SK-N-SH treated with all-trans-retinoic acid at 6 μM for 48 hours (cell line): ENCODE measurements around the gene SLC39A1.

Experiments used
- ATAC-seq: fragments of 200-7000 bp; cut with Tn5 transposase; 3 replicates; pipeline ENCODE4 v1.9.1; 2020; ENCODE audit warnings: mild to moderate bottlenecking, moderate library complexity
- BACH2 ChIP-seq: fragments of 250-450 bp; sonication (Bioruptor Pico); IDR thresholded peaks from 2 replicates; pipeline ENCODE4 v1.9.0; 2021; ENCODE audit warnings: mild to moderate bottlenecking, borderline replicate concordance
- CSDC2 ChIP-seq: fragments of 250-450 bp; sonication (Bioruptor Pico); IDR thresholded peaks from 2 replicates; pipeline ENCODE4 v1.5.0; 2020; ENCODE audit warnings: mild to moderate bottlenecking, moderate library complexity
- ESRRG ChIP-seq: fragments of 250-450 bp; sonication (Bioruptor Pico); IDR thresholded peaks from 2 replicates; pipeline ENCODE4 v1.6.1; 2021; ENCODE audit warnings: mild to moderate bottlenecking
- GLIS3 ChIP-seq: fragments of 250-450 bp; sonication (Bioruptor Pico); IDR thresholded peaks from 2 replicates; pipeline ENCODE4 v1.5.0; 2020; ENCODE audit warnings: mild to moderate bottlenecking, moderate library complexity
- ISL1 ChIP-seq: fragments of 250-450 bp; sonication (Bioruptor Pico); IDR thresholded peaks from 2 replicates; pipeline ENCODE4 v2.1.2; 2022; ENCODE audit warnings: mild to moderate bottlenecking, moderate library complexity
- OSR1 ChIP-seq: fragments of 250-450 bp; sonication (Bioruptor Pico); IDR thresholded peaks from 2 replicates; pipeline ENCODE4 v1.8.0; 2022; ENCODE audit warnings: moderate library complexity, mild to moderate bottlenecking, inconsistent platforms
- PPARA ChIP-seq: fragments of 250-450 bp; sonication (Bioruptor Pico); IDR thresholded peaks from 2 replicates; pipeline ENCODE4 v1.5.0; 2020; ENCODE audit warnings: mild to moderate bottlenecking, borderline replicate concordance
- RARB ChIP-seq: fragments of 250-450 bp; sonication (Bioruptor Pico); IDR thresholded peaks from 2 replicates; pipeline ENCODE4 v1.8.0; 2021; ENCODE audit warnings: mild to moderate bottlenecking, moderate library complexity
- SNAI2 ChIP-seq: fragments of 250-450 bp; sonication (Bioruptor Pico); IDR thresholded peaks from 2 replicates; pipeline ENCODE4 v1.5.0; 2020; ENCODE audit warnings: mild to moderate bottlenecking, moderate library complexity
- TCF4 ChIP-seq: fragments of 250-450 bp; sonication (Bioruptor Pico); IDR thresholded peaks from 2 replicates; pipeline ENCODE4 v1.8.0; 2021; ENCODE audit warnings: mild to moderate bottlenecking, moderate library complexity, borderline replicate concordance
- TOX ChIP-seq: fragments of 250-450 bp; sonication (Bioruptor Pico); IDR thresholded peaks from 2 replicates; pipeline ENCODE4 v1.8.0; 2021; ENCODE audit warnings: mild to moderate bottlenecking, moderate library complexity, borderline replicate concordance
- ZC3H10 ChIP-seq: fragments of 250-450 bp; sonication (Bioruptor Pico); IDR thresholded peaks from 2 replicates; pipeline ENCODE4 v1.5.1; 2021; ENCODE audit warnings: mild to moderate bottlenecking, moderate library complexity
- ZFP3 ChIP-seq: fragments of 250-450 bp; sonication (Bioruptor Pico); IDR thresholded peaks from 2 replicates; pipeline ENCODE4 v1.5.0; 2020; ENCODE audit warnings: mild to moderate bottlenecking, moderate library complexity
- ZFP30 ChIP-seq: fragments of 450-650 bp; formaldehyde crosslinking; IDR thresholded peaks from 2 replicates; pipeline ENCODE4 v1.5.0; 2022; ENCODE audit warnings: mild to moderate bottlenecking, moderate library complexity
- ZNF565 ChIP-seq: fragments of 450-650 bp; formaldehyde crosslinking; conservative IDR thresholded peaks from 2 replicates; pipeline ENCODE4 v1.5.0; 2020; ENCODE audit warnings: low read depth, mild to moderate bottlenecking, moderate library complexity
- ZNF70 ChIP-seq: fragments of 450-650 bp; formaldehyde crosslinking; IDR thresholded peaks from 2 replicates; pipeline ENCODE4 v1.5.0; 2020; ENCODE audit warnings: mild to moderate bottlenecking, moderate library complexity
- ZNF8 ChIP-seq: fragments of 450-650 bp; formaldehyde crosslinking; IDR thresholded peaks from 2 replicates; pipeline ENCODE4 v1.5.0; 2020; ENCODE audit warnings: mild to moderate bottlenecking, moderate library complexity
- TF ChIP-seq, protein P1 (sequence below): fragments of 250-450 bp; sonication (Bioruptor Pico); IDR thresholded peaks from 2 replicates; pipeline ENCODE4 v1.5.1; 2020; ENCODE audit warnings: low read depth, mild to moderate bottlenecking, moderate library complexity
- TF ChIP-seq, protein P2 (sequence below): fragments of 250-450 bp; sonication (Bioruptor Pico); IDR thresholded peaks from 2 replicates; pipeline ENCODE4 v1.5.1; 2021; ENCODE audit warnings: mild to moderate bottlenecking, moderate library complexity
- TF ChIP-seq, protein P3 (sequence below): fragments of 250-450 bp; sonication (Bioruptor Pico); IDR thresholded peaks from 2 replicates; pipeline ENCODE4 v1.5.0; 2020; ENCODE audit warnings: mild to moderate bottlenecking, moderate library complexity
- TF ChIP-seq, protein P4 (sequence below): fragments of 250-450 bp; sonication (Bioruptor Pico); IDR thresholded peaks from 2 replicates; pipeline ENCODE4 v1.8.0; 2020; ENCODE audit warnings: mild to moderate bottlenecking, moderate library complexity, borderline replicate concordance
- TF ChIP-seq, protein P5 (sequence below): fragments of 250-450 bp; sonication (Bioruptor Pico); IDR thresholded peaks from 2 replicates; pipeline ENCODE4 v1.8.0; 2021; ENCODE audit warnings: low read depth, mild to moderate bottlenecking, moderate library complexity, borderline replicate concordance

Gene SLC39A1

DNA sequence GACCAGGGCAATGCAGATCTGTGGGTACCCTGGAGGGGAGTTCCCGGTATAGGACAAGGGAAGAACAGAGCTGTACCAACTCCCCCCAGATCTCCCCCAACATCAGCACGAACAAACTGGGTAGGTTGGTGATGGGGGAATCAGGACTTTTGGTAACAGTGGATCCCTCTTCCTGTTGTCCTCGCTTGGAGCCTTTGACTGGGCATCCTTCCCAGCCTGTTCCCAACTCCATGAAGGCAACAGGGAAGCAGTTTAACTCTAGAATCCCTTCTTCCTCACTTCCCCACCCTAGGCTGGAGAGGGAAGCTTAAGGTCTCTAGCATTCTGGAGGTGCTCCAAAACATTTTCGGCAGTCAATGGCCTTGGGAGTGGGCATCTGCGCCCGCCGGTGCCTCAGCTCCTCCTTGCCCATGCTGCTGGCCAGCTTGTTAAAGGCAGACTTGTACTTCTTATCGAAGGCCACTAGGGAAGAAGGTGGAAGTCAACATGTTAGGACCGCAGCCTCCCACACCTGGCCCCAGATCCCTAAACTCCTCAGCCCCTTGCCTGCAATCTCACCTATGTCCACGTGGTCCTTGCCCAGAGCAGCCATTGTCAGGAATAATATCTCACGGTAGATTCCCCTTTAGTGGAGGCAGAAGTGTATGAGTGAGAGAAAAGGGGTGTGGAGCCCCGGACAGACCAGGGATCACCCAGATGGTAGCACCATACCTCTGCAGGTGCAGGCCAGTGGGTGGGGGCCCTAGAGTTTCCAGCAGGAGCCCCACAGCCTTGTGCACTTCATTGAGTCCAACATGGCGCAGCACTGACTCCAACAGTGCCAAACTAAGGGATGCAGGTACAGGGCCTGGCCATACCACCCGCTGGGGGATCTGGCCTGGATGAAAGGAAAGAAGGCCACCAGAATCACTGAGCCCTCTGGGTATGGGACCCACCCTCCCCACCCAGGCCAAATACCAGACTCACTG is 33.1 kb downstream of the SLC39A1 start:
- TF ChIP-seq, protein P1, sequence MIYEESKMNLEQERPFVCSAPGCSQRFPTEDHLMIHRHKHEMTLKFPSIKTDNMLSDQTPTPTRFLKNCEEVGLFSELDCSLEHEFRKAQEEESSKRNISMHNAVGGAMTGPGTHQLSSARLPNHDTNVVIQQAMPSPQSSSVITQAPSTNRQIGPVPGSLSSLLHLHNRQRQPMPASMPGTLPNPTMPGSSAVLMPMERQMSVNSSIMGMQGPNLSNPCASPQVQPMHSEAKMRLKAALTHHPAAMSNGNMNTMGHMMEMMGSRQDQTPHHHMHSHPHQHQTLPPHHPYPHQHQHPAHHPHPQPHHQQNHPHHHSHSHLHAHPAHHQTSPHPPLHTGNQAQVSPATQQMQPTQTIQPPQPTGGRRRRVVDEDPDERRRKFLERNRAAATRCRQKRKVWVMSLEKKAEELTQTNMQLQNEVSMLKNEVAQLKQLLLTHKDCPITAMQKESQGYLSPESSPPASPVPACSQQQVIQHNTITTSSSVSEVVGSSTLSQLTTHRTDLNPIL, result no peak
- TF ChIP-seq ZNF70 (CRISPR knock-in tag) (no peak), TCF4 (CRISPR knock-in tag) (no peak), ZFP30 (CRISPR knock-in tag) (no peak), ZC3H10 (no peak), OSR1 (CRISPR knock-in tag) (no peak), RARB (CRISPR knock-in tag) (no peak), SNAI2 (CRISPR knock-in tag) (no peak), TOX (no peak), ESRRG (no peak), ZNF565 (CRISPR knock-in tag) (no peak), BACH2 (no peak), ZNF8 (no peak)
- TF ChIP-seq, protein P2, sequence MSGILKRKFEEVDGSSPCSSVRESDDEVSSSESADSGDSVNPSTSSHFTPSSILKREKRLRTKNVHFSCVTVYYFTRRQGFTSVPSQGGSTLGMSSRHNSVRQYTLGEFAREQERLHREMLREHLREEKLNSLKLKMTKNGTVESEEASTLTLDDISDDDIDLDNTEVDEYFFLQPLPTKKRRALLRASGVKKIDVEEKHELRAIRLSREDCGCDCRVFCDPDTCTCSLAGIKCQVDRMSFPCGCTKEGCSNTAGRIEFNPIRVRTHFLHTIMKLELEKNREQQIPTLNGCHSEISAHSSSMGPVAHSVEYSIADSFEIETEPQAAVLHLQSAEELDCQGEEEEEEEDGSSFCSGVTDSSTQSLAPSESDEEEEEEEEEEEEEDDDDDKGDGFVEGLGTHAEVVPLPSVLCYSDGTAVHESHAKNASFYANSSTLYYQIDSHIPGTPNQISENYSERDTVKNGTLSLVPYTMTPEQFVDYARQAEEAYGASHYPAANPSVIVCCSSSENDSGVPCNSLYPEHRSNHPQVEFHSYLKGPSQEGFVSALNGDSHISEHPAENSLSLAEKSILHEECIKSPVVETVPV (CRISPR knock-in tag), result no peak
- TF ChIP-seq, protein P3, sequence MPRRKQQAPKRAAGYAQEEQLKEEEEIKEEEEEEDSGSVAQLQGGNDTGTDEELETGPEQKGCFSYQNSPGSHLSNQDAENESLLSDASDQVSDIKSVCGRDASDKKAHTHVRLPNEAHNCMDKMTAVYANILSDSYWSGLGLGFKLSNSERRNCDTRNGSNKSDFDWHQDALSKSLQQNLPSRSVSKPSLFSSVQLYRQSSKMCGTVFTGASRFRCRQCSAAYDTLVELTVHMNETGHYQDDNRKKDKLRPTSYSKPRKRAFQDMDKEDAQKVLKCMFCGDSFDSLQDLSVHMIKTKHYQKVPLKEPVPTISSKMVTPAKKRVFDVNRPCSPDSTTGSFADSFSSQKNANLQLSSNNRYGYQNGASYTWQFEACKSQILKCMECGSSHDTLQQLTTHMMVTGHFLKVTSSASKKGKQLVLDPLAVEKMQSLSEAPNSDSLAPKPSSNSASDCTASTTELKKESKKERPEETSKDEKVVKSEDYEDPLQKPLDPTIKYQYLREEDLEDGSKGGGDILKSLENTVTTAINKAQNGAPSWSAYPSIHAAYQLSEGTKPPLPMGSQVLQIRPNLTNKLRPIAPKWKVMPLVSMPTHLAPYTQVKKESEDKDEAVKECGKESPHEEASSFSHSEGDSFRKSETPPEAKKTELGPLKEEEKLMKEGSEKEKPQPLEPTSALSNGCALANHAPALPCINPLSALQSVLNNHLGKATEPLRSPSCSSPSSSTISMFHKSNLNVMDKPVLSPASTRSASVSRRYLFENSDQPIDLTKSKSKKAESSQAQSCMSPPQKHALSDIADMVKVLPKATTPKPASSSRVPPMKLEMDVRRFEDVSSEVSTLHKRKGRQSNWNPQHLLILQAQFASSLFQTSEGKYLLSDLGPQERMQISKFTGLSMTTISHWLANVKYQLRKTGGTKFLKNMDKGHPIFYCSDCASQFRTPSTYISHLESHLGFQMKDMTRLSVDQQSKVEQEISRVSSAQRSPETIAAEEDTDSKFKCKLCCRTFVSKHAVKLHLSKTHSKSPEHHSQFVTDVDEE, result no peak
- ATAC-seq, result peak; percentile 12; the same call in 2 of the 3 replicates

DNA sequence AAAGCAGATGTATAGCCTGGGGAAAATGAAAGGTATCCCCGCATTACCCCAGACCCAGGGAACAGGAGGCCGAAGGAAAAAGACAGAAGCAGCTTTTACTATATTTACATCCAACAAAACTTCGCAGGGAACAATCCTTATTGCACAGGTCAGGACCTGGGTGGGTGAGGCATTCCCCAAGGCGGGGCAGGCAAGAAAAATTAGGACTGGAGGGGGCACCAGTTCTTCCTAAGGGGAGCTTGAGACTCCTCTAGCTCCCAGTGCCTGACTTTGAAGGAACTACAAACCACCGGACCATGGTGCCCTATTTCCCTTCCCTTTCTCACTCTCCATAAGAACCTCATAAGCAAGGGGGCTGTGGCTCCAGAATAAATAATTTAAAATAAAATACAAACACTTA is 33.9 kb downstream of the SLC39A1 start:
- no peak for ATAC-seq
- TF ChIP-seq BACH2, result no peak
- TF ChIP-seq, protein P1, result no peak
- TF ChIP-seq GLIS3 (CRISPR knock-in tag), result no peak
- no peak for TF ChIP-seq ISL1 (CRISPR knock-in tag)
- TF ChIP-seq TOX, result no peak
- TF ChIP-seq, protein P3, result no peak
- TF ChIP-seq, protein P4, sequence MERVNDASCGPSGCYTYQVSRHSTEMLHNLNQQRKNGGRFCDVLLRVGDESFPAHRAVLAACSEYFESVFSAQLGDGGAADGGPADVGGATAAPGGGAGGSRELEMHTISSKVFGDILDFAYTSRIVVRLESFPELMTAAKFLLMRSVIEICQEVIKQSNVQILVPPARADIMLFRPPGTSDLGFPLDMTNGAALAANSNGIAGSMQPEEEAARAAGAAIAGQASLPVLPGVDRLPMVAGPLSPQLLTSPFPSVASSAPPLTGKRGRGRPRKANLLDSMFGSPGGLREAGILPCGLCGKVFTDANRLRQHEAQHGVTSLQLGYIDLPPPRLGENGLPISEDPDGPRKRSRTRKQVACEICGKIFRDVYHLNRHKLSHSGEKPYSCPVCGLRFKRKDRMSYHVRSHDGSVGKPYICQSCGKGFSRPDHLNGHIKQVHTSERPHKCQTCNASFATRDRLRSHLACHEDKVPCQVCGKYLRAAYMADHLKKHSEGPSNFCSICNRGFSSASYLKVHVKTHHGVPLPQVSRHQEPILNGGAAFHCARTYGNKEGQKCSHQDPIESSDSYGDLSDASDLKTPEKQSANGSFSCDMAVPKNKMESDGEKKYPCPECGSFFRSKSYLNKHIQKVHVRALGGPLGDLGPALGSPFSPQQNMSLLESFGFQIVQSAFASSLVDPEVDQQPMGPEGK (CRISPR knock-in tag), result no peak
- no peak for TF ChIP-seq RARB (CRISPR knock-in tag)
- no peak for TF ChIP-seq CSDC2
- TF ChIP-seq ZNF70 (CRISPR knock-in tag), result no peak
- TF ChIP-seq ZFP3 (CRISPR knock-in tag), result no peak
- TF ChIP-seq PPARA (CRISPR knock-in tag), result no peak
- TF ChIP-seq, protein P5, sequence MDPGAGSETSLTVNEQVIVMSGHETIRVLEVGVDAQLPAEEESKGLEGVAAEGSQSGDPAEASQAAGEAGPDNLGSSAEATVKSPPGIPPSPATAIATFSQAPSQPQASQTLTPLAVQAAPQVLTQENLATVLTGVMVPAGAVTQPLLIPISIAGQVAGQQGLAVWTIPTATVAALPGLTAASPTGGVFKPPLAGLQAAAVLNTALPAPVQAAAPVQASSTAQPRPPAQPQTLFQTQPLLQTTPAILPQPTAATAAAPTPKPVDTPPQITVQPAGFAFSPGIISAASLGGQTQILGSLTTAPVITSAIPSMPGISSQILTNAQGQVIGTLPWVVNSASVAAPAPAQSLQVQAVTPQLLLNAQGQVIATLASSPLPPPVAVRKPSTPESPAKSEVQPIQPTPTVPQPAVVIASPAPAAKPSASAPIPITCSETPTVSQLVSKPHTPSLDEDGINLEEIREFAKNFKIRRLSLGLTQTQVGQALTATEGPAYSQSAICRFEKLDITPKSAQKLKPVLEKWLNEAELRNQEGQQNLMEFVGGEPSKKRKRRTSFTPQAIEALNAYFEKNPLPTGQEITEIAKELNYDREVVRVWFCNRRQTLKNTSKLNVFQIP, result no peak
